ENCODE results near the gene MED23. TPM values are rescaled to one million over a fixed set of nuclear protein-coding genes. Genes with fewer than 3 reads are reported as not detected.

Gene MED23, protein sequence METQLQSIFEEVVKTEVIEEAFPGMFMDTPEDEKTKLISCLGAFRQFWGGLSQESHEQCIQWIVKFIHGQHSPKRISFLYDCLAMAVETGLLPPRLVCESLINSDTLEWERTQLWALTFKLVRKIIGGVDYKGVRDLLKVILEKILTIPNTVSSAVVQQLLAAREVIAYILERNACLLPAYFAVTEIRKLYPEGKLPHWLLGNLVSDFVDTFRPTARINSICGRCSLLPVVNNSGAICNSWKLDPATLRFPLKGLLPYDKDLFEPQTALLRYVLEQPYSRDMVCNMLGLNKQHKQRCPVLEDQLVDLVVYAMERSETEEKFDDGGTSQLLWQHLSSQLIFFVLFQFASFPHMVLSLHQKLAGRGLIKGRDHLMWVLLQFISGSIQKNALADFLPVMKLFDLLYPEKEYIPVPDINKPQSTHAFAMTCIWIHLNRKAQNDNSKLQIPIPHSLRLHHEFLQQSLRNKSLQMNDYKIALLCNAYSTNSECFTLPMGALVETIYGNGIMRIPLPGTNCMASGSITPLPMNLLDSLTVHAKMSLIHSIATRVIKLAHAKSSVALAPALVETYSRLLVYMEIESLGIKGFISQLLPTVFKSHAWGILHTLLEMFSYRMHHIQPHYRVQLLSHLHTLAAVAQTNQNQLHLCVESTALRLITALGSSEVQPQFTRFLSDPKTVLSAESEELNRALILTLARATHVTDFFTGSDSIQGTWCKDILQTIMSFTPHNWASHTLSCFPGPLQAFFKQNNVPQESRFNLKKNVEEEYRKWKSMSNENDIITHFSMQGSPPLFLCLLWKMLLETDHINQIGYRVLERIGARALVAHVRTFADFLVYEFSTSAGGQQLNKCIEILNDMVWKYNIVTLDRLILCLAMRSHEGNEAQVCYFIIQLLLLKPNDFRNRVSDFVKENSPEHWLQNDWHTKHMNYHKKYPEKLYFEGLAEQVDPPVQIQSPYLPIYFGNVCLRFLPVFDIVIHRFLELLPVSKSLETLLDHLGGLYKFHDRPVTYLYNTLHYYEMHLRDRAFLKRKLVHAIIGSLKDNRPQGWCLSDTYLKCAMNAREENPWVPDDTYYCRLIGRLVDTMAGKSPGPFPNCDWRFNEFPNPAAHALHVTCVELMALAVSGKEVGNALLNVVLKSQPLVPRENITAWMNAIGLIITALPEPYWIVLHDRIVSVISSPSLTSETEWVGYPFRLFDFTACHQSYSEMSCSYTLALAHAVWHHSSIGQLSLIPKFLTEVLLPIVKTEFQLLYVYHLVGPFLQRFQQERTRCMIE (N-terminal part only)
- 28.2 and 35.6 TPM in 2 replicates for total RNA-seq

DNA sequence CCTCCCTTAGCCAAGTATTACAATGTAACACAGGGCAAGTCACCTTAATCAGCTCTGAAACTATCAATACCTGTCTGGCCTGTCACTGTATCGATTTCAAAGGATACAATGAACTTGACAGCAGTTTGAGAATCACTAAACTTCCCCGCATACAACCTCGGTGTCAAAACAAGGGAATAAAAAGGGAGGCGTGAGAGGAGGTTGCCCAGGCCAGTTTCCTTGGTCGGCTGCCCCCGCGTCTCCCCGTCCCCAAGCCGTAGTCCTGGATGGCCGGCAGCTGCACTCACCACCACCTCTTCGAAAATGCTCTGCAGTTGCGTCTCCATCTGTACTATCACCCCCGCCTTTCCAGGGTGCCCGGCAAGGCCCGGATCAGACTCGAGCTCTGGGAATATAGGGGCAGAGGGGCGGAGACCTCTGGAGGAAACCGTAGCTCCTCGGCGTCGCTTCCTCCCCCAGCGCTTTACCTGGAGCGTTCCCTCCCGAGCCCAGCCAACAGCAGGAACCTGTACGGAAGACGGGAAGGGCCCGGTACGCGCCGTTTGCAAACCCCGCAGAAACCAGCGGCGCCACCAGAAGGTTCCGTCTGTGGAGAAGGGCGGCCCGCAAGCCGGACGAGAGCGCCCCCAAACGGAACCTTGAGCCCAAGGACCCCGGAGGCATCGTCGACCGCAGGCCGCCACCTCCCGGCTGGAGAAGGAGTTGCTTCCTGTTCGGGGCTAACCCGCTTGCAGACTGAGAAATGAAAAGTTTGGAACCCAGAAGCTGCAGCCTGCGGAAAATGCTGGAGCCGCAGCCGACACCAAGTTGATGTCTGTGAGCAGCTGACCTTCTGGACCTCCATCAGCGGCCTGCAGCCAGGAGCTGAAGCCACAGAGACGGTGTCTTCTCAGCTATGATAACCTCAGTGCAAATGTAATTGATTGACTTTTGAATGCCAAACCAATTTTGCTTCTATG is at the start of gene MED23:
TSS of gene MED23 (minus strand) at position 519 of the 959 bp plus-strand sequence. CDS start at position 326, 193 bp downstream.

DNA sequence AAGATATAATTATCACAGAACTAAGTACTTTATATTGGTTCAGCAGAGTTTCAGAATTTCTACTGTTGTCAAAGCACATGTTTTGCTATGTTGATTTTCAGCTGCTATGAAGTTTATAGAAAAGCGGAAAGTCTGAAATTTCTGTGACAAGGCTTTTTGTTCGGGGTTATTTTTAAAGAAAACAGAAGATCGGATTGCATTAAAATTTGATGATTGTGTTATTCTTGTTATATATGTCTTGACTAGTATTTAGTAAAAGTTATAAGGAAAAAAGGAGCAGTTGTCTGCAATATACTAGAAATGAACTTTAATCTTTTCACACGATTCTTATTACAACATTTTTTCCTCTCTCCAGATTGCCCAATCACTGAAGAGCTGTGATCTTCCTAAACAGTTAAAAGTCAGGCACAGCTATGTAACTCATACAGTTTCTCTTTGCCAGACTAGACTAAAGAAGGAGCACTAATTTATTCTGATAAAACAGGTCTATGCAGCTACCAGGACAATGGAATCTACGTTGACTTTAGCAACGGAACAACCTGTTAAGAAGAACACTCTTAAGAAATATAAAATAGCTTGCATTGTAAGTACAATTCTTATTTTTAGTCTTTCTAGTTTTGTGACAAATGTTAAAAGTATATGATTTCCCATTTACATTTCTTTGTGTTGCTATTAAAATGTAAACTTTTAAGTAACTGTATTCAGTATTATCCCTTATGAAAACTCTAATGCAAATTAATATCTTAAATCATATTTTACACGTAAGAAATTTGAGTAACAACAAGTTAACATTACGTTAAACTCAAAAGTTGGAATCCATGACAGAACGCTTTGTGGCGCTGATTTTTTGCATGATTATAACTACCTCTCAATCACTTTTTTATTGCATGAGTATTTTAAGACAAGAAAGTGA is 9.1 kb upstream of the MED23 start, which contains the start of gene ENPP3:
TSS of gene ENPP3 (plus strand) at position 423 of the 913 bp plus-strand sequence. CDS start at position 506, 83 bp downstream.

DNA sequence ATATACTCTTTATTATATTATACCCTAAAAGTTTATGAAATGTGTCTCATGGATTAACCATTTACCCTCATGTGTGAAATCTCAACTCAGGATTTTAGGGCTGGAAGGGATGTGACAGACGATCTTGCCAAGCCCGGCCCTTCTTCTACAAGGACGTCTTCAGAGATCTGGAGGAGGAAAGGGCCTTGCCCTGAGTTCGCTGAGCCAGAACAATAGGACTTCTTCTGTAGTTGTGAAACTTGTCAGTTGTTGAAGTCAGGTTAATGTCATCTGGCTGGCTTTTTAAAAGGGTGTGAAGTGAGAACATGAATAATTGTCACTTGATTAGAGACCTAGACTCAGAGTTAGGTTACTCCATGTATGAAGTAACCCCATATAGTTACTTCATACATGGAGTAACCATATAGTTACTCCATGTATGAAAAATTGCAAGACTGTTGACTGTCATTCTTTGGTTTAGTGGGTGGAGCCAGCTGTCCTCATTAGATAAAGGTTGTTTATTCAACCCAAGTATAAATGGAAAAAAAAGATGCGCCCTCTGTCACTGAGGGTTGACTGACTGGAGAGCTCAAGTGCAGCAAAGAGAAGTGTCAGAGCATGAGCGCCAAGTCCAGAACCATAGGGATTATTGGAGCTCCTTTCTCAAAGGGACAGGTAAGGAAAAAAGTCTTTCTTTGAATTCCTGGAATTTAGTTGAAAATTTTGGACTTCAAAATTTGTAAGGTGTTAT is 55.2 kb downstream of the MED23 start, which contains the start of gene ARG1:
TSS of gene ARG1 (plus strand) at position 541 of the 730 bp plus-strand sequence. CDS start at position 598, 57 bp downstream.

Other genes starting within 250 kb of the MED23 start
- not detected in 2 replicates for gene ARG1, start 55.0 kb downstream of the MED23 start, total RNA-seq
- 0.13 and 0.23 TPM in 2 replicates for gene ENPP3, start 9.1 kb upstream of the MED23 start, total RNA-seq
- gene OR2A4, start 73.2 kb upstream of the MED23 start, total RNA-seq, result not detected in 2 replicates
- not detected in 2 replicates for gene CTAGE9, start 82.8 kb upstream of the MED23 start, total RNA-seq
- gene ENPP1, start 179.8 kb upstream of the MED23 start, total RNA-seq, result 4.8 and 37.4 TPM in 2 replicates